WERI-Rb-1 (cell line): ENCODE results near the gene DUOX2.
A peak's percentile ranks its signal among the peaks of the same experiment; 100 is the strongest.

Experiments used
- DNase-seq: peaks from one replicate; pipeline ENCODE4 v3.0.0-alpha.2; 2020
- H3K27ac ChIP-seq: fragments of 250-450 bp; sonication (Bioruptor Pico); 2 replicates; pipeline ENCODE4 v1.5.1; 2020; ENCODE audit warnings: mild to moderate bottlenecking, moderate library complexity
- H3K27me3 ChIP-seq: fragments of 250-450 bp; sonication (Bioruptor Pico); 2 replicates; pipeline ENCODE4 v1.5.1; 2021; ENCODE audit warnings: mild to moderate bottlenecking, low read depth, moderate library complexity; ENCODE audit not compliant: insufficient read depth, severe bottlenecking
- H3K36me3 ChIP-seq: fragments of 250-450 bp; sonication (Bioruptor Pico); 2 replicates; pipeline ENCODE4 v1.5.1; 2020; ENCODE audit warnings: mild to moderate bottlenecking, moderate library complexity
- H3K4me3 ChIP-seq: 2 replicates; pipeline ENCODE4 v1.5.1; 2011; ENCODE audit warnings: low read depth, mild to moderate bottlenecking, control low read depth, low read length
- H3K9me3 ChIP-seq: fragments of 250-450 bp; sonication (Bioruptor Pico); 2 replicates; pipeline ENCODE4 v1.5.1; 2021; ENCODE audit warnings: mild to moderate bottlenecking, moderate library complexity; ENCODE audit not compliant: severe bottlenecking
- CTCF ChIP-seq: IDR thresholded peaks from 2 replicates; pipeline ENCODE4 v1.5.1; 2011; ENCODE audit warnings: low read depth, mild to moderate bottlenecking, control low read depth, inconsistent platforms, low read length

Gene DUOX2

GRCh38 chr15:45099549-45100165 lies 14.3 kb downstream of the DUOX2 start:
- Histone ChIP-seq H3K36me3 (no peaks in the 10 kb centered on the region), H3K9me3 (no peaks in the 10 kb centered on the region), H3K27me3 (no peaks in the 10 kb centered on the region), H3K27ac (no peak overlapping the region), H3K4me3 (no peak overlapping the region)
- no peak for DNase-seq
- no peak for TF ChIP-seq CTCF

GRCh38 chr15:45097466-45097865 lies 16.5 kb downstream of the DUOX2 start:
- no peaks in the 10 kb centered on the region for H3K27me3 ChIP-seq
- TF ChIP-seq CTCF, result no peak
- H3K9me3 ChIP-seq, result no peaks in the 10 kb centered on the region
- DNase-seq, result no peak
- H3K36me3 ChIP-seq, result no peaks in the 10 kb centered on the region
- H3K27ac ChIP-seq, result no peak overlapping the region
- no peak overlapping the region for H3K4me3 ChIP-seq

GRCh38 chr15:45095661-45096060 lies 18.3 kb downstream of the DUOX2 start:
- Histone ChIP-seq H3K4me3 (no peak overlapping the region), H3K9me3 (no peaks in the 10 kb centered on the region), H3K27ac (no peak overlapping the region), H3K36me3 (no peaks in the 10 kb centered on the region), H3K27me3 (no peaks in the 10 kb centered on the region)
- TF ChIP-seq CTCF, result no peak
- DNase-seq, result no peak

GRCh38 chr15:45094358-45094730 lies 19.6 kb downstream of the DUOX2 start:
- no peak for TF ChIP-seq CTCF
- no peak overlapping the region for H3K4me3 ChIP-seq
- no peaks in the 10 kb centered on the region for H3K36me3 ChIP-seq
- H3K9me3 ChIP-seq, result no peaks in the 10 kb centered on the region
- no peak overlapping the region for H3K27ac ChIP-seq
- DNase-seq, result peak; percentile 62
- H3K27me3 ChIP-seq, result no peaks in the 10 kb centered on the region

- no peak for TF ChIP-seq CTCF
- H3K27me3 ChIP-seq, result no peaks in the 10 kb centered on the region
- H3K36me3 ChIP-seq, result no peaks in the 10 kb centered on the region
- H3K4me3 ChIP-seq, result no peak overlapping the region
- H3K27ac ChIP-seq, result no peak overlapping the region
- H3K9me3 ChIP-seq, result no peaks in the 10 kb centered on the region
- DNase-seq, result no peak
These were observed 20.2 kb downstream of the DUOX2 start for GRCh38 chr15:45093622-45094357.

- H3K27ac ChIP-seq, result no peak overlapping the region
- TF ChIP-seq CTCF, result no peak
- H3K4me3 ChIP-seq, result no peak overlapping the region
- H3K36me3 ChIP-seq, result no peaks in the 10 kb centered on the region
- H3K27me3 ChIP-seq, result no peaks in the 10 kb centered on the region
- no peaks in the 10 kb centered on the region for H3K9me3 ChIP-seq
- no peak for DNase-seq
These were observed 21.0 kb downstream of the DUOX2 start for GRCh38 chr15:45093013-45093412.
